HepG2 (cell line): ENCODE data around the gene FBF1. TPM values are rescaled to one million over a fixed set of nuclear protein-coding genes. Genes with fewer than 3 reads are reported as not detected.

Experiments
- AGO2 ChIP-seq: fragments of 200-400 bp; formaldehyde crosslinking; optimal IDR thresholded peaks from 2 replicates; pipeline ENCODE3; 2017; ENCODE audit warnings: mild to moderate bottlenecking, low read depth, low read length, moderate library complexity
- ATF7 ChIP-seq, 2 experiments: fragments of 450-650 bp in 1 of 2; sonication (generic) in 1 of 2; formaldehyde crosslinking in 1 of 2; IDR thresholded peaks; 2 replicates each; pipeline versions ENCODE4 v1.4.0 to v1.6.1; 2016 to 2020; ENCODE audit warnings: antibody characterized with exemption in 1 of 2, mild to moderate bottlenecking in 1 of 2, missing genetic modification reagents in 1 of 2
- FOXO1 ChIP-seq: sonication (generic); formaldehyde crosslinking; IDR thresholded peaks from 2 replicates; pipeline ENCODE4 v1.4.0; 2020; ENCODE audit warnings: missing genetic modification reagents
- HNF4G ChIP-seq, 2 experiments: sonication (generic) in 1 of 2; formaldehyde crosslinking in 1 of 2; IDR thresholded peaks; 2 replicates each; pipeline versions ENCODE4 v1.4.0 to v1.6.1; 2011 to 2020; ENCODE audit warnings: borderline replicate concordance in 2 of 2, low read depth in 2 of 2, mild to moderate bottlenecking in 2 of 2, low read length in 1 of 2, missing genetic modification reagents in 1 of 2, moderate library complexity in 1 of 2
- MTERF4 ChIP-seq: sonication (generic); formaldehyde crosslinking; IDR thresholded peaks from 2 replicates; pipeline ENCODE4 v1.8.0; 2023; ENCODE audit warnings: mild to moderate bottlenecking, missing genetic modification reagents
- SALL2 ChIP-seq: sonication (generic); formaldehyde crosslinking; IDR thresholded peaks from 2 replicates; pipeline ENCODE4 v1.8.1; 2023; ENCODE audit warnings: mild to moderate bottlenecking, missing genetic modification reagents, inconsistent platforms
- TEAD3 ChIP-seq: optimal IDR thresholded peaks from 2 replicates; pipeline ENCODE3; 2016; ENCODE audit warnings: borderline replicate concordance
- ZBTB42 ChIP-seq: sonication (generic); formaldehyde crosslinking; IDR thresholded peaks from 2 replicates; pipeline ENCODE4 v1.5.0; 2020; ENCODE audit warnings: mild to moderate bottlenecking, missing genetic modification reagents
- ZNF407 ChIP-seq: sonication (generic); formaldehyde crosslinking; IDR thresholded peaks from one replicate; pipeline ENCODE4 v1.5.1; 2020; ENCODE audit warnings: mild to moderate bottlenecking, missing genetic modification reagents; ENCODE audit errors: not compliant biosample characterization
- ZNF543 ChIP-seq: sonication (generic); formaldehyde crosslinking; IDR thresholded peaks from 2 replicates; pipeline ENCODE4 v1.4.0; 2020; ENCODE audit warnings: mild to moderate bottlenecking, missing genetic modification reagents
- ZNF724P ChIP-seq: sonication (generic); formaldehyde crosslinking; IDR thresholded peaks from 2 replicates; pipeline ENCODE4 v1.8.0; 2022; ENCODE audit warnings: missing genetic modification reagents, borderline replicate concordance
- ZNF777 ChIP-seq: sonication (generic); formaldehyde crosslinking; IDR thresholded peaks from 2 replicates; pipeline ENCODE4 v1.4.0; 2020; ENCODE audit warnings: missing genetic modification reagents
- ZNF800 ChIP-seq: sonication (generic); formaldehyde crosslinking; IDR thresholded peaks from 2 replicates; pipeline ENCODE4 v1.4.0; 2020; ENCODE audit warnings: missing genetic modification reagents
- polyA plus RNA-seq, 8 experiments: library from polyadenylated mRNA; depleted of rRNA in 3 of 8; stranded (reverse) in 7 of 8; unstranded in 1 of 8; fragments of >200 nt; fragmentation: Illumina TruSeq in 4 of 8; extraction: Trizol in 4 of 8; gene quantifications; 2 replicates each; pipeline versions ENCODE4 v1.2.1 to v1.2.3, GENCODE V29; 2011 to 2016; ENCODE audit warnings: low read depth in 4 of 8, missing spikeins in 1 of 8, mixed read lengths in 1 of 8; ENCODE audit not compliant: insufficient read depth in 1 of 8
- total RNA-seq, 5 experiments: library from RNA; depleted of rRNA; stranded (reverse); fragments of >200 nt; fragmentation: Illumina TruSeq; extraction: Trizol; gene quantifications; 2 replicates each; pipeline ENCODE4 v1.2.3, GENCODE V29; 2016; ENCODE audit warnings: low read depth in 1 of 5

FBF1 gene
- total and polyA plus RNA-seq, 2 of the 13 experiments (the other 11 are each of a cell fraction or from before 2014, with no cell fraction given): 2.4 to 8.1 TPM

GRCh38 chr17:75893305-75894048, 47.4 kb downstream of the FBF1 start (continued):
- TF ChIP-seq ZNF724P: no peak
- TF ChIP-seq ZNF777 (CRISPR knock-in tag): peak; percentile 1; the same call in 1 of the 2 replicates
- peak; percentile 17 for TF ChIP-seq AGO2
- TF ChIP-seq ZBTB42 (CRISPR knock-in tag): no peak
- no peak for TF ChIP-seq TEAD3 (CRISPR knock-in tag)
- peak; percentile 21 for TF ChIP-seq ZNF407 (CRISPR knock-in tag)
- TF ChIP-seq ATF7 (IDR thresholded peaks at IDR 0.05): no peak
- 0 out of 2 replicates have a peak, but pooled peaks have one; percentile 18 for TF ChIP-seq ATF7 (CRISPR knock-in tag; IDR thresholded peaks at IDR 0.05)
- peak; percentile 7; the same call in 1 of the 2 replicates for TF ChIP-seq HNF4G (IDR thresholded peaks at IDR 0.05; ENCODE audit: borderline replicate concordance, low read depth, low read length)
- no peak for TF ChIP-seq HNF4G (CRISPR knock-in tag; IDR thresholded peaks at IDR 0.05; ENCODE audit: borderline replicate concordance, low read depth)
- peak; percentile 8; the same call in 1 of the 2 replicates for TF ChIP-seq ZNF543
- 0 out of 2 replicates have a peak, but pooled peaks have one; percentile 2 for TF ChIP-seq FOXO1 (CRISPR knock-in tag)
- TF ChIP-seq ZNF800 (CRISPR knock-in tag): 0 out of 2 replicates have a peak, but pooled peaks have one; percentile 1
- peak; percentile 80; the same call in 1 of the 2 replicates for TF ChIP-seq MTERF4 (CRISPR knock-in tag)
- TF ChIP-seq SALL2 (CRISPR knock-in tag): 0 out of 2 replicates have a peak, but pooled peaks have one; percentile 44
